Breast epithelium (tissue), 3 donors: Measurements from ENCODE around the gene PRCD.

Experiments used
- CTCF ChIP-seq, 3 donors: fragments of 450-650 bp; IDR thresholded peaks; one replicate each; pipeline ENCODE4 v1.5.1; 2016 to 2017; ENCODE audit warnings: antibody characterized with exemption in 3 of 3, mild to moderate bottlenecking in 3 of 3, moderate library complexity in 3 of 3
- POLR2A ChIP-seq: fragments of 450-650 bp; IDR thresholded peaks from one replicate; pipeline ENCODE4 v1.6.1; 2016; ENCODE audit warnings: antibody characterized with exemption, mild to moderate bottlenecking, moderate library complexity
- POLR2AphosphoS5 ChIP-seq, 3 donors: sonication (generic); formaldehyde crosslinking; IDR thresholded peaks; one replicate each; pipeline ENCODE4 v1.6.1; 2017; ENCODE audit warnings: antibody characterized with exemption in 3 of 3

GRCh38 chr17:76585033-76585648, 45.3 kb downstream of the PRCD start:
- TF ChIP-seq POLR2A (no peak), POLR2AphosphoS5 (IDR thresholded peaks at IDR 0.05) (no peak), CTCF (IDR thresholded peaks at IDR 0.05) (no peak)
